Measurements from ENCODE around the gene MAP2K3.
A peak's percentile ranks its signal among the peaks of the same experiment; 100 is the strongest.
"Not testable (repeated sequence)": the region's sequence is repeated elsewhere in the genome, so short reads cannot be mapped to it uniquely, and the experiment has no call there.

The MAP2K3 gene

DNA sequence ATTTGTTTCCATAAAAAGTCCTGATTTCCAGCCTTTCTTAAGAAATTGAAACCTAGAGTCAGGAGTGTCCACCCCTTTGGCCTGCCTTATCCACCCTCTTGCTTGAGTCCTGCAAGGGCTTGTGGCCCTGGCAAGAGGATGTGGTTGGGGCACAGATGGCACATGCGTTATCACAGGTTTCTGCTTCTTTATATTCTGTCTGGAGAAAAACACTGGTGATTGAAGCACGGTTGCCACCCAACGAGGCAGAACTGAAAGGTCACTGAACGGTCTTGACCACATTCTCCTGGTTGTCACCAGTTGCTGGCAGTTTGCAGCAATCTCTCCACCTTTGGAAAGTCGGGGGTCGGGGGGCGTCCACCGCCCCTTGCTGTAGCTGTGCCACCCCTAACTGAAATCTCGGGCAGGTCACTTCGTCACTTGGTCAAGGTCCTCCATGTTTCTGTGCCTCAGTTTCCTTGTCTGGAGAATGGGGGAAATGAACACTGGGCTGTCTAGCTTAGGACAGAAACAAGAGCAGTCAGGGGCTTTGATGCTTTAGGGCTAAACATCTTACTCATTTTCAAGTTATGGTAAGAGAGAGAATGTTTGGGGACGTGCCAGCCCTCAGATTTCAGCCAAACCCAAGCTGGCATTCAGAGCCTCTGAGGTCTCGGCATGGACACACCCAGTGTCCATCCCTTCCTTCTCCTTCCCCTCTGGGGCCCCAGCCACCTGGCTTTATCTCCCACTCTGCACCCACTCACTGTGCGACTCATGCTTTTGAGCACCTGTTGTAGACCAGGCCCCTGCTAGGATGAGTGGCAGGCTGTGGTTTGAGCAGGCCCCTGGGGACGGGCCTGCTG is 63.8 kb downstream of the MAP2K3 start:
- H3K36me3 ChIP-seq (ENCODE audit: insufficient read depth); H3K4me3 ChIP-seq (IDR thresholded peaks at IDR 0.05; ENCODE audit: insufficient read depth, low read depth, low read length); H3K4me2 ChIP-seq; H3K27me3 ChIP-seq (ENCODE audit: insufficient read depth, low read depth); H2AFZ ChIP-seq (ENCODE audit: low read depth); H3K9ac ChIP-seq; H3K79me2 ChIP-seq (ENCODE audit: insufficient read depth, low read depth); H4K20me1 ChIP-seq (ENCODE audit: insufficient read depth): not testable (repeated sequence)
- Histone ChIP-seq H3K4me1 (ENCODE audit: low read depth, poor library complexity, severe bottlenecking) (peaks cover 28% of the 10 kb centered on the region), H3K27ac (peak overlapping the region; percentile 82)

DNA sequence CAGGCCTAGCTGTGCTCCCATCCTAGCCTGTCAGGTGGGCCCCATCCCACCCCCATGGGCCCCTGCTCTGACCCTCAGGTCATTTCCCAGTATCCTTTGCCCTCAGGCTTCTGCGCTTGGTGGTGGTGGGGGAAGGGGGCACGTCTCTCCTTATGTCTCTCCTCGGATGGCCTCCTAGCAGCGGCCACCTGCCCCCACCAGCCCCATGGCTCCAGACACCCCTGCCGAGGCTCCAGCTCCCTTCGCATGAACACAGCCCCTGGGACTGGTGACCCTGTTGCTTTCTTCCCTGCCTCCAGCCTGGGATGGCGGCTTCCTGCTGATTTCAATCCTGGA is 64.4 kb downstream of the MAP2K3 start:
- H3K79me2 ChIP-seq (ENCODE audit: insufficient read depth, low read depth); H3K4me2 ChIP-seq; H4K20me1 ChIP-seq (ENCODE audit: insufficient read depth); H3K36me3 ChIP-seq (ENCODE audit: insufficient read depth); H2AFZ ChIP-seq (ENCODE audit: low read depth); H3K4me3 ChIP-seq (IDR thresholded peaks at IDR 0.05; ENCODE audit: insufficient read depth, low read depth, low read length); H3K9ac ChIP-seq; H3K27me3 ChIP-seq (ENCODE audit: insufficient read depth, low read depth): not testable (repeated sequence)
- peak overlapping the region; percentile 82 for H3K27ac ChIP-seq
- peaks cover 28% of the 10 kb centered on the region for H3K4me1 ChIP-seq (ENCODE audit: low read depth, poor library complexity, severe bottlenecking)

DNA sequence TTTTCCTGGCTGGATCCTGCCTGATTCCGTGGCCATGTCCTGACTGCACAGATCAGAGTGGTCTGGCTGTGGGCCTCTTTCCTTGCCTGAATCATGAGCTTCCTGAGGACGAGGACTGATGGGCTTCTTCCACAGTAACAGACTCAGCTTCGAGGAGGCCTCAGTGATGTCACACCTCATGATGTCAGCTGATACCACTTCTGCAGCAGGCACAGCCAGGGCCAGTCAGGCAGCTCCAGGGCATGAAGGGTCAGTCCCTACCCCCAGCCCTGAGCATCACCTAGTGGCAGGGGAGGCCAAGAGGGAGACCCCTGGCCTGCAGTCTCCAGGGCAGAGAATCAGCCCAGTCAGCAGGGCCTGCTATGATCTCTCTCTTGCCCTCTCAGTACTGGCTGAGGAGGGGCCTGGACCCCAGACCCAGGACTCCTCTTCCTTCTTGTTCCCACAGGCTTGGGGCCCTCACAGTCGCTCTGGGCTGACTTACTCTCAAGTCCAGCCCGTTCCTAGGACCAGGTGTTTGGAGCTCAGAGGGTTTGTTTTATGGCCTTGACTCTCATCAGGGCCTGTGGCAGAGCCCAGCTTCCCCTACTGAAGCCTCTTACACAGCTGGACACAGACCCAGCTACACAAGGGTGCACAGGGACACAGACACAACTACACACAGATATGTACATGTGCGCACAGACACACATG is 65.0 kb downstream of the MAP2K3 start:
- not testable (repeated sequence) for H3K4me3 ChIP-seq (IDR thresholded peaks at IDR 0.05; ENCODE audit: insufficient read depth, low read depth, low read length); H3K4me2 ChIP-seq; H2AFZ ChIP-seq (ENCODE audit: low read depth); H4K20me1 ChIP-seq (ENCODE audit: insufficient read depth); H3K36me3 ChIP-seq (ENCODE audit: insufficient read depth); H3K79me2 ChIP-seq (ENCODE audit: insufficient read depth, low read depth); H3K9ac ChIP-seq; H3K27me3 ChIP-seq (ENCODE audit: insufficient read depth, low read depth)
- peak overlapping the region; percentile 67 for H3K27ac ChIP-seq
- H3K4me1 ChIP-seq (ENCODE audit: low read depth, poor library complexity, severe bottlenecking): peaks cover 28% of the 10 kb centered on the region

DNA sequence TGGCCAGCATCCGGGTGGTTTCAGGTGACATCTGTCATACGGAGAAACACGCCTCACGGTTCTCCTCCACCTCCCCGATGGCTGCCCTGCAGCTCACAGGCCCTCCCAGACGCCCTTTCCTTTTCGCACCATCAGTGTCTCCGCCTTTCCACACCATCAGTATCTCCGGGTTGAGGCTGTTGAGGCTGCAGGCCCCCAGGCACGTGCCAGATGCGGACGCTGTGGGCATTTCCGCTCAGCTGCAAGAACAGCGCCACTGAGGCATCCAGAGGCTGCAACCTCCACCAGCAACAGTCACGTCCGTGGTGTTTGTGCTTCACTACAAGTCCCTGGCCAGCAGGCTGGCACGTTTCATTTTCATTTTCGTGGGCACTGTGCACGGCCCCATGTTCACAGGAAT is 66.0 kb downstream of the MAP2K3 start:
- H2AFZ ChIP-seq (ENCODE audit: low read depth); H3K27ac ChIP-seq; H3K4me3 ChIP-seq (IDR thresholded peaks at IDR 0.05; ENCODE audit: insufficient read depth, low read depth, low read length): not testable (repeated sequence)

DNA sequence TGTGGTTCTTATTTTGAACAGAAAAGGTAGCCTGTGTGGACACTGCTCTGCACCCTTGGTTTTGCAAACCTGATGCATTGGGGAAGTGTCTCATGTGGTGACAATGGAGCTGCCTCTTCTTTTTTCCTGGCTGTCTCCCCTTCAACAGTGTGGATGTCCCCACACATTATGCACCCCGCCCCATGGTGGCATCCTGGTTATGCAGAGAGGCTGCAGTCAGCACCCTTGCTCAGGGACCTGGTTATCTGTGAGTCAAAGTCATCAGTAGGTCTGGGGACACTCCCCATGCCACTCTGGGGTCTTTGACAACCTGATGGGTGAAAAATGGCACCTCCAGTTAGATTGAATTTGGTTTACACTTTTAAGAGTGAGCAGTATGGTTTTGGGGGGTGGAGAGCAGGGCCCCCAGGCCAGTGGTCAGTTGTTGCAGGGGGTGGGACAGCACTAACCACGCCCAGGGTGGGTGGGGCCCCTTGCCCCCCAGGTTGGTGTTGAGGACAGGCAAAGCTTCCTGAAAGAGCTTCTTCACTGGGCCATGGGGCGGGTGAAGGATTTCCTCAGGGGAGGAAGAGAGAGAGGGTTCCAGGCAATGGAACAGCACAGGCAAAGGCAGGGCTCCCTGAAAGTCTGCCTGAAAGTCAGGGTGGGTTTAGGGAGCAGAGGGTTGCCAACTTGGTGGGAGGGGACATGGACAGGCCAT is 67.0 kb downstream of the MAP2K3 start:
- Histone ChIP-seq H3K4me1 (ENCODE audit: low read depth, poor library complexity, severe bottlenecking) (peaks cover 22% of the 10 kb centered on the region), H3K4me2 (no peak overlapping the region), H3K27me3 (ENCODE audit: insufficient read depth, low read depth) (no peaks in the 10 kb centered on the region), H4K20me1 (ENCODE audit: insufficient read depth) (no peaks in the 10 kb centered on the region), H3K4me3 (IDR thresholded peaks at IDR 0.05; ENCODE audit: insufficient read depth, low read depth, low read length) (no peak overlapping the region), H2AFZ (ENCODE audit: low read depth) (no peak overlapping the region), H3K9ac (no peak overlapping the region), H3K79me2 (ENCODE audit: insufficient read depth, low read depth) (no peaks in the 10 kb centered on the region), H3K27ac (no peak overlapping the region), H3K36me3 (ENCODE audit: insufficient read depth) (no peaks in the 10 kb centered on the region)
- TF ChIP-seq, protein P1, sequence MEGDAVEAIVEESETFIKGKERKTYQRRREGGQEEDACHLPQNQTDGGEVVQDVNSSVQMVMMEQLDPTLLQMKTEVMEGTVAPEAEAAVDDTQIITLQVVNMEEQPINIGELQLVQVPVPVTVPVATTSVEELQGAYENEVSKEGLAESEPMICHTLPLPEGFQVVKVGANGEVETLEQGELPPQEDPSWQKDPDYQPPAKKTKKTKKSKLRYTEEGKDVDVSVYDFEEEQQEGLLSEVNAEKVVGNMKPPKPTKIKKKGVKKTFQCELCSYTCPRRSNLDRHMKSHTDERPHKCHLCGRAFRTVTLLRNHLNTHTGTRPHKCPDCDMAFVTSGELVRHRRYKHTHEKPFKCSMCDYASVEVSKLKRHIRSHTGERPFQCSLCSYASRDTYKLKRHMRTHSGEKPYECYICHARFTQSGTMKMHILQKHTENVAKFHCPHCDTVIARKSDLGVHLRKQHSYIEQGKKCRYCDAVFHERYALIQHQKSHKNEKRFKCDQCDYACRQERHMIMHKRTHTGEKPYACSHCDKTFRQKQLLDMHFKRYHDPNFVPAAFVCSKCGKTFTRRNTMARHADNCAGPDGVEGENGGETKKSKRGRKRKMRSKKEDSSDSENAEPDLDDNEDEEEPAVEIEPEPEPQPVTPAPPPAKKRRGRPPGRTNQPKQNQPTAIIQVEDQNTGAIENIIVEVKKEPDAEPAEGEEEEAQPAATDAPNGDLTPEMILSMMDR (conservative IDR thresholded peaks at IDR 0.05; ENCODE audit: low read depth, low read length): no peak

More for the DNA sequence above, 66.0 kb downstream of the MAP2K3 start:
- not testable (repeated sequence) for H3K79me2 ChIP-seq (ENCODE audit: insufficient read depth, low read depth); H4K20me1 ChIP-seq (ENCODE audit: insufficient read depth); H3K4me2 ChIP-seq; H3K27me3 ChIP-seq (ENCODE audit: insufficient read depth, low read depth); H3K9ac ChIP-seq; H3K36me3 ChIP-seq (ENCODE audit: insufficient read depth)
- peaks cover 22% of the 10 kb centered on the region for H3K4me1 ChIP-seq (ENCODE audit: low read depth, poor library complexity, severe bottlenecking)

DNA sequence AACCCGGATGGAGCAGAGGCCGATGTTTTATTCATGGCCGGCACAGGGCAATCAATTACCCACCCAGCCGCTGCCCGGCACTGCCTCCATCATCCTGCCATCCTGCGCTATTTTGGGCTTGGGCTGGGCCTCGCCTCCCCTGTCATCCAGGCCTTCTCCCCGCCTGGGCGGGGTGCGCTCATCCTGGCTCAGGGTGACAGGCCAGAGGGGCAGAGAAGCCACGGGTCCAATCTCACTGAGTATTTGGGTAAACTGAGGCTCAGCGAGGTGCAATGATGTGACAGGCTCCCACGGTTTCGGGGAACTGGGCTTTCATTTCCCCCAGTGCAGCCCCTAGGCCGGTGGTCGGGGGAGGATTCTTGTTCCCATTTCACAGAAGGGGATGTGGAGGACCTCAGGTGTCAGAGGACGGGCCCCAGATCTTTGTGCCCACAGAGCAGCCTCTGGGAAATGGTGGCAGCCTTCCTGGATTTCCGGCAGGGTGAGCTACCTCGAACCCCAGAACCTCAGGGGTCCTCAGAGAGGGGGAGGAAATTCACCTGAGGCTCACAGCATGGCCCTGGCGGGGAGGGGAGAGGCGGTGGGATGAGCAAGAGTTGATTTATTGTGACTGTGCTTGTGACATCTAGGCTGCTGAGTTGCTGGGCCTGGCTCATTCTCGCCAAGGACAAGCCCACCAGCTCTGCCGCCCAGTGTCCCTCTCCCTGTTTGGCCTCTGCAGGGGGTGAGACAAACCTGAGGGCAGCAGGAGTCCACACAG is 67.9 kb downstream of the MAP2K3 start:
- Histone ChIP-seq H3K27ac (no peak overlapping the region), H3K79me2 (ENCODE audit: insufficient read depth, low read depth) (no peaks in the 10 kb centered on the region), H3K9ac (no peak overlapping the region), H3K4me3 (IDR thresholded peaks at IDR 0.05; ENCODE audit: insufficient read depth, low read depth, low read length) (no peak overlapping the region), H3K4me2 (no peak overlapping the region), H3K36me3 (ENCODE audit: insufficient read depth) (no peaks in the 10 kb centered on the region), H4K20me1 (ENCODE audit: insufficient read depth) (no peaks in the 10 kb centered on the region), H2AFZ (ENCODE audit: low read depth) (no peak overlapping the region), H3K4me1 (ENCODE audit: low read depth, poor library complexity, severe bottlenecking) (peaks cover 13% of the 10 kb centered on the region), H3K27me3 (ENCODE audit: insufficient read depth, low read depth) (no peaks in the 10 kb centered on the region)
- TF ChIP-seq, protein P1 (conservative IDR thresholded peaks at IDR 0.05; ENCODE audit: low read depth, low read length): no peak

All from KMS-11 (cell line).